ENCODE measurements around the gene ALKAL2. TPM values are rescaled to one million over a fixed set of nuclear protein-coding genes. Genes with fewer than 3 reads are reported as not detected.
A peak's percentile ranks its signal among the peaks of the same experiment; 100 is the strongest.

Gene ALKAL2
- total and polyA plus RNA-seq, 2 of the 13 experiments (the other 11 are each of a cell fraction or from before 2014, with no cell fraction given) = 0.22 to 1.7 TPM

- TF ChIP-seq ZNF138 (CRISPR knock-in tag; IDR thresholded peaks at IDR 0.05; ENCODE audit: low read depth) (peak; percentile 65; the same call in 1 of the 2 replicates), NR1H2 (CRISPR knock-in tag; IDR thresholded peaks at IDR 0.05; ENCODE audit: borderline replicate concordance, low read depth) (no peak), ZNF20 (CRISPR knock-in tag; IDR thresholded peaks at IDR 0.05) (no peak), HNF4G (IDR thresholded peaks at IDR 0.05; ENCODE audit: borderline replicate concordance, low read depth, low read length) (0 out of 2 replicates have a peak, but pooled peaks have one; percentile 6), HNF4G (CRISPR knock-in tag; IDR thresholded peaks at IDR 0.05; ENCODE audit: borderline replicate concordance, low read depth) (peak; percentile 42; the same call in 1 of the 2 replicates), ZNF75D (CRISPR knock-in tag; IDR thresholded peaks at IDR 0.05; ENCODE audit: borderline replicate concordance) (peak; percentile 91; the same call in 1 of the 2 replicates), ZNF260 (CRISPR knock-in tag; IDR thresholded peaks at IDR 0.05; ENCODE audit: borderline replicate concordance, low read depth) (no peak), TSC22D2 (CRISPR knock-in tag; IDR thresholded peaks at IDR 0.05; ENCODE audit: borderline replicate concordance) (no peak), ZNF770 (CRISPR knock-in tag; IDR thresholded peaks at IDR 0.05) (no peak), RNF219 (CRISPR knock-in tag; IDR thresholded peaks at IDR 0.05) (no peak), TEAD2 (CRISPR knock-in tag; IDR thresholded peaks at IDR 0.05) (no peak; the same call in 1 of the 2 replicates), GTF3A (CRISPR knock-in tag; conservative IDR thresholded peaks at IDR 0.05) (no peak), HOXA5 (CRISPR knock-in tag; IDR thresholded peaks at IDR 0.05) (no peak; the same call in 1 of the 2 replicates), DMAP1 (CRISPR knock-in tag; IDR thresholded peaks at IDR 0.05) (peak; percentile 89), MLXIP (CRISPR knock-in tag; IDR thresholded peaks at IDR 0.05; ENCODE audit: borderline replicate concordance) (no peak), SYNCRIP (IDR thresholded peaks at IDR 0.05; ENCODE audit: insufficient read depth, low read depth, low read length) (no peak)
- TF ChIP-seq, protein P1, sequence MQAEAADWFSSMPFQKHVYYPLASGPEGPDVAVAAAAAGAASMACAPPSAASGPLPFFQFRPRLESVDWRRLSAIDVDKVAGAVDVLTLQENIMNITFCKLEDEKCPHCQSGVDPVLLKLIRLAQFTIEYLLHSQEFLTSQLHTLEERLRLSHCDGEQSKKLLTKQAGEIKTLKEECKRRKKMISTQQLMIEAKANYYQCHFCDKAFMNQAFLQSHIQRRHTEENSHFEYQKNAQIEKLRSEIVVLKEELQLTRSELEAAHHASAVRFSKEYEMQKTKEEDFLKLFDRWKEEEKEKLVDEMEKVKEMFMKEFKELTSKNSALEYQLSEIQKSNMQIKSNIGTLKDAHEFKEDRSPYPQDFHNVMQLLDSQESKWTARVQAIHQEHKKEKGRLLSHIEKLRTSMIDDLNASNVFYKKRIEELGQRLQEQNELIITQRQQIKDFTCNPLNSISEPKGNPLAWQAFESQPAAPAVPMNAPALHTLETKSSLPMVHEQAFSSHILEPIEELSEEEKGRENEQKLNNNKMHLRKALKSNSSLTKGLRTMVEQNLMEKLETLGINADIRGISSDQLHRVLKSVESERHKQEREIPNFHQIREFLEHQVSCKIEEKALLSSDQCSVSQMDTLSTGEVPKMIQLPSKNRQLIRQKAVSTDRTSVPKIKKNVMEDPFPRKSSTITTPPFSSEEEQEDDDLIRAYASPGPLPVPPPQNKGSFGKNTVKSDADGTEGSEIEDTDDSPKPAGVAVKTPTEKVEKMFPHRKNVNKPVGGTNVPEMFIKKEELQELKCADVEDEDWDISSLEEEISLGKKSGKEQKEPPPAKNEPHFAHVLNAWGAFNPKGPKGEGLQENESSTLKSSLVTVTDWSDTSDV (CRISPR knock-in tag; IDR thresholded peaks at IDR 0.05) = 0 out of 2 replicates have a peak, but pooled peaks have one; percentile 18
These were observed 23.1 kb downstream of the ALKAL2 start, which contains the start of gene ACP1 (continued) for GRCh38 chr2:264493-265468.

Data from HepG2 (cell line).